A549 treated with AZD2906 at 1 μM for 4 hours (cell line): ENCODE data around the gene MYLK. TPM values are rescaled to one million over a fixed set of nuclear protein-coding genes. Genes with fewer than 3 reads are reported as not detected.

Experiments used
- total RNA-seq: library from RNA; stranded (reverse); fragments of 200-300 nt; extraction: Qiagen RNA extraction; gene quantifications from 5 replicates; pipeline ENCODE4 v1.2.3, GENCODE V29; 2022

The MYLK gene
- total RNA-seq = 11.6 to 15.5 TPM (median 14.0 TPM) in 5 replicates

GRCh38 chr3:123884203-123884831 lies at the start of gene MYLK:
TSS of gene MYLK (minus strand) at chr3:123884332. CDS start at chr3:123793841, 90,491 bp downstream.

GRCh38 chr3:123584988-123585937 lies 298.9 kb downstream of the MYLK start, which contains the start of gene HACD2:
TSS of gene HACD2 (minus strand) at chr3:123585053. CDS start at chr3:123585027, 26 bp downstream.

Other genes starting within 250 kb of the MYLK start
- 15.9 to 18.4 TPM (median 16.0 TPM) in 5 replicates for gene CCDC14, start 76.9 kb upstream of the MYLK start, total RNA-seq
- gene ROPN1, start 107.8 kb upstream of the MYLK start, total RNA-seq = not detected in 5 replicates
- 1.7 to 2.0 TPM (median 2.0 TPM) in 5 replicates for gene KALRN, start 149.0 kb upstream of the MYLK start, total RNA-seq